Breast epithelium (tissue), 4 donors: ENCODE measurements around the gene PCDH9. TPM values are rescaled to one million over a fixed set of nuclear protein-coding genes. Genes with fewer than 3 reads are reported as not detected.

Experiments used
- DNase-seq, 2 donors: peaks; one replicate each; pipeline ENCODE4 v3.0.0-alpha.2; 2019; ENCODE audit warnings: low spot score in 2 of 2
- H3K27ac ChIP-seq, 2 donors: fragments of 200-600 bp; sonication (generic) in 1 of 2; one replicate each; pipeline ENCODE4 v1.5.1; 2016 to 2019; ENCODE audit warnings: mild to moderate bottlenecking in 1 of 2
- H3K27me3 ChIP-seq, 2 donors: fragments of 200-600 bp; sonication (generic) in 1 of 2; one replicate each; pipeline versions ENCODE4 v1.5.1 to v1.6.0; 2017 to 2019; ENCODE audit warnings: control low read depth in 1 of 2, mild to moderate bottlenecking in 1 of 2
- H3K36me3 ChIP-seq: fragments of 200-600 bp; one replicate; pipeline ENCODE4 v1.5.1; 2019
- H3K4me1 ChIP-seq, 2 donors: fragments of 200-600 bp; sonication (generic); one replicate each; pipeline ENCODE4 v1.5.1; 2016 to 2019; ENCODE audit warnings: control low read depth in 1 of 2
- H3K4me3 ChIP-seq, 3 donors: fragments of 200-600 bp; sonication (generic); 1 replicate in 2 of 3; 2 replicates in 1 of 3; pipeline ENCODE4 v1.5.1; 2016 to 2019; ENCODE audit warnings: mild to moderate bottlenecking in 3 of 3, moderate library complexity in 2 of 3
- H3K9me3 ChIP-seq, 2 donors: fragments of 200-600 bp; sonication (generic) in 1 of 2; one replicate each; pipeline ENCODE4 v1.5.1; 2016 to 2019; ENCODE audit warnings: control low read depth in 1 of 2
- POLR2A ChIP-seq: fragments of 450-650 bp; IDR thresholded peaks from one replicate; pipeline ENCODE4 v1.6.1; 2016; ENCODE audit warnings: antibody characterized with exemption, mild to moderate bottlenecking, moderate library complexity
- POLR2AphosphoS5 ChIP-seq, 3 donors: sonication (generic); formaldehyde crosslinking; IDR thresholded peaks; one replicate each; pipeline ENCODE4 v1.6.1; 2017; ENCODE audit warnings: antibody characterized with exemption in 3 of 3
- intact Hi-C: fragments of 100-400 bp; cut with DNase I; formaldehyde crosslinking; loops from one replicate; pipeline ENCODE4 v1.15.1; 2023; ENCODE audit warnings: low total_unique reads
- total RNA-seq, 3 donors: library from RNA; depleted of rRNA; stranded (reverse); fragments of >200 nt; gene quantifications; one replicate each; pipeline ENCODE4 v1.1.0, GENCODE V29; 2016
- TF ChIP-seq, protein P1 (sequence below), 3 donors: fragments of 450-650 bp; IDR thresholded peaks; one replicate each; pipeline ENCODE4 v1.5.1; 2016 to 2017; ENCODE audit warnings: antibody characterized with exemption in 3 of 3, mild to moderate bottlenecking in 3 of 3, moderate library complexity in 3 of 3

The PCDH9 gene
- total RNA-seq, 3 donors from 2014 or later, result 0.98 to 26.7 (median 3.7) TPM

DNA sequence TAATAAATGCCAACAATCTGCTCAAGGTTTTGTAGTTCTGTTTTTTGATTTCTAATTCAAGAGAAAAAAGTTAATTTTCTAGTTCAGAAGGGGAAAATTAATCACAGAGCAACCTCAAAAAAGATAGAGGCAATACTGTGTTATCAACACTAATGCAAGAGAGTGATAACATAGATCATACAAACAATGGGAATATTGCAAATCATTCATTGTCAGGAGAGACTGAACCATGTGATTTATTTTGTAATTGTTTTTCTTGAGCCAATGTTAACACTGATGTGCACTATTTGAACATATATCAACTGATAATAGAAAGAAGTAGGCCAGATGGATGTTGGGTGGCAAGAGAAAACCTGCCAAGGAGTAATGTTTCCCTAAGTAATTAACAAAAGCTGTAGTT is 19.9 kb downstream of the PCDH9 start:
- Histone ChIP-seq H3K4me3 (no peak overlapping the region), H3K4me1 (no peaks in the 10 kb centered on the region), H3K9me3 (no peaks in the 10 kb centered on the region), H3K27me3 (no peaks in the 10 kb centered on the region), H3K27ac (no peak overlapping the region), H3K36me3 (no peaks in the 10 kb centered on the region)
- no peak for DNase-seq
- TF ChIP-seq, protein P1, sequence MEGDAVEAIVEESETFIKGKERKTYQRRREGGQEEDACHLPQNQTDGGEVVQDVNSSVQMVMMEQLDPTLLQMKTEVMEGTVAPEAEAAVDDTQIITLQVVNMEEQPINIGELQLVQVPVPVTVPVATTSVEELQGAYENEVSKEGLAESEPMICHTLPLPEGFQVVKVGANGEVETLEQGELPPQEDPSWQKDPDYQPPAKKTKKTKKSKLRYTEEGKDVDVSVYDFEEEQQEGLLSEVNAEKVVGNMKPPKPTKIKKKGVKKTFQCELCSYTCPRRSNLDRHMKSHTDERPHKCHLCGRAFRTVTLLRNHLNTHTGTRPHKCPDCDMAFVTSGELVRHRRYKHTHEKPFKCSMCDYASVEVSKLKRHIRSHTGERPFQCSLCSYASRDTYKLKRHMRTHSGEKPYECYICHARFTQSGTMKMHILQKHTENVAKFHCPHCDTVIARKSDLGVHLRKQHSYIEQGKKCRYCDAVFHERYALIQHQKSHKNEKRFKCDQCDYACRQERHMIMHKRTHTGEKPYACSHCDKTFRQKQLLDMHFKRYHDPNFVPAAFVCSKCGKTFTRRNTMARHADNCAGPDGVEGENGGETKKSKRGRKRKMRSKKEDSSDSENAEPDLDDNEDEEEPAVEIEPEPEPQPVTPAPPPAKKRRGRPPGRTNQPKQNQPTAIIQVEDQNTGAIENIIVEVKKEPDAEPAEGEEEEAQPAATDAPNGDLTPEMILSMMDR (IDR thresholded peaks at IDR 0.05), result no peak
- TF ChIP-seq POLR2AphosphoS5 (IDR thresholded peaks at IDR 0.05), result no peak
- no peak for TF ChIP-seq POLR2A
- intact Hi-C loops, result no loop called here

DNA sequence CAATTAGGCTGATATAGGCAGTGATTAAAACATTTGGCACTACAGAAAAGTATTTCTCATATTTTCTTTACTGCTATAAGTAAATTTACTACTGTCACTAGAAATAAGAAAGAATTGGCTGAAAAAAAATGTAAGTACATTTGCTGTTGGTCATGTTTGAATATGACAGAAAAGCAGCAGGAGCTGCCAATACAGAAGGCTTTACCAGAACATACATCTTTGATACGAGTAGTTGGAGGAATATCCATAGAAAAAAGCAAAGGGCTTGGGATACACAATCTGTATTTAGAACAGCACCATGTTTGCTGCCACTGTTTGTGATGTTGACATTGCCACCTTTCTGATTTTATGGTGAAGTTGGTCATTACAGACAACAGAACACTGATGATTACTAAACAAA is 21.6 kb downstream of the PCDH9 start:
- Histone ChIP-seq H3K4me3 (no peak overlapping the region), H3K36me3 (no peaks in the 10 kb centered on the region), H3K27ac (no peak overlapping the region), H3K9me3 (no peaks in the 10 kb centered on the region), H3K27me3 (no peaks in the 10 kb centered on the region), H3K4me1 (no peaks in the 10 kb centered on the region)
- intact Hi-C loops, result no loop called here
- DNase-seq, result no peak
- TF ChIP-seq POLR2AphosphoS5 (IDR thresholded peaks at IDR 0.05) (no peak), POLR2A (no peak)
- TF ChIP-seq, protein P1 (IDR thresholded peaks at IDR 0.05), result no peak

DNA sequence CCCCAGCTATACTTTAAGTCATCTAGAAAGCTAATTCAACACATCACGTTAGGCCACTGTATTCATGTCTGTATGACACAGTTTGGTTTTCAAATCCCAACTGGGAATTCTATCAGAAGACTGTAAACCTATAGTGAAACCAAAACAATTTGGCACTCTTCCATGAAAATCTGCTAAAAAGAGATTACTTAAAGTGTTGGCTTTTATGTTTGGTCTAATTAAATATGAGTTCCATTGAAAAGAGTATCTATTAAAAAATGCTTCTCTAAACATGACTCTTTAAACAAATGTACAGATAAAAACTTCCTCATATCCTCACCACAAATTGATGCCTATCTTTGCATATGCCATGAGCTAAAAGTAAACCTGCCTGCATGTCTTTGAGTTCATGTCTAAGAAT is 25.4 kb downstream of the PCDH9 start:
- H3K4me3 ChIP-seq, result no peak overlapping the region

DNA sequence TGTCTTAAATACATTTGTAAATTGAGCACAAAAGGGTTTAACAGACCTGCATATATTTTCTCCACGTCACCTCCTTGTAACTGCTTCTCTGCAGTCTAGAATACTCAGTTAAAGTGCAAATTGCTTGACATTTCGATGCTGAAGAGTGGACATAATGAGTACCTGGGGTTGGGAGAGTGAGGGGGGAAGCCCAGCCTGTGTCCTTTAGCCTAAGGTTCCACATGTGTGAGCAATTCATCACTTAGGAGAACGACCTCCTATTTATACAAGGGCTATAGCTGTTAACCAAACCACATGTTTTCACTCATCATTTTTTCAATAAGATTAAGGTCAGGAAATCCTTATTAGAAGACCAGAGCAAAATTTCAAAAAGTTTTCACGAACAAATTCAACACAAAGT is 29.5 kb downstream of the PCDH9 start:
- no peaks in the 10 kb centered on the region for H3K4me1 ChIP-seq
- intact Hi-C loops, result no loop called here
- no peaks in the 10 kb centered on the region for H3K9me3 ChIP-seq
- TF ChIP-seq, protein P1 (IDR thresholded peaks at IDR 0.05), result no peak
- TF ChIP-seq POLR2AphosphoS5 (IDR thresholded peaks at IDR 0.05), result no peak
- TF ChIP-seq POLR2A, result no peak
- H3K27ac ChIP-seq, result no peak overlapping the region
- DNase-seq, result no peak
- no peaks in the 10 kb centered on the region for H3K27me3 ChIP-seq
- H3K36me3 ChIP-seq, result no peaks in the 10 kb centered on the region
- no peak overlapping the region for H3K4me3 ChIP-seq

More for the DNA sequence above, 25.4 kb downstream of the PCDH9 start:
- Histone ChIP-seq H3K27ac (no peak overlapping the region), H3K4me1 (no peaks in the 10 kb centered on the region), H3K27me3 (no peaks in the 10 kb centered on the region), H3K36me3 (no peaks in the 10 kb centered on the region), H3K9me3 (no peaks in the 10 kb centered on the region)
- intact Hi-C loops, result no loop called here
- DNase-seq, result no peak
- TF ChIP-seq POLR2A (no peak), POLR2AphosphoS5 (IDR thresholded peaks at IDR 0.05) (no peak)
- TF ChIP-seq, protein P1 (IDR thresholded peaks at IDR 0.05), result no peak

DNA sequence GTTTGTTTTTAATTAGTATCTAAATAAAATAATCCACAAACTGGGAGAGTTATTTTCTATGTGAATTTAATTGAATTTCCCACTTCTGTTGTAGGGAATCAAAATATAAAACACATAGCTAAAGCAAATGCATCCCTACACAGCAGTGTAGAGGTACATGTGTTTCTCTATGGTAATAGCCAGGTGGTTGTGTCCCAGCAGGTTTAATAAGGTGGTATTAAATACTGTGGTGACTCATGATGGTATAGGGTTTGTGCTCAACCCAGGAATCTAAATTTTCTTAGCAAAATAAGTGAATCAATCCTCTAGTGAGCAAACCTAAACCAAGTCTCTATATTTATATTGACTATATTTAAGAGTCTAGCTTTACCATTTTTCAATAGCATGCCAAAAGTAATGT is 30.0 kb downstream of the PCDH9 start:
- H3K36me3 ChIP-seq, result no peaks in the 10 kb centered on the region
- no peaks in the 10 kb centered on the region for H3K9me3 ChIP-seq
- DNase-seq, result no peak
- H3K4me1 ChIP-seq, result no peaks in the 10 kb centered on the region
- TF ChIP-seq POLR2AphosphoS5 (IDR thresholded peaks at IDR 0.05) (no peak), POLR2A (no peak)
- TF ChIP-seq, protein P1 (IDR thresholded peaks at IDR 0.05), result no peak
- intact Hi-C loops, result no loop called here
- no peak overlapping the region for H3K4me3 ChIP-seq
- no peak overlapping the region for H3K27ac ChIP-seq
- H3K27me3 ChIP-seq, result no peaks in the 10 kb centered on the region
